Measurements from ENCODE around the gene OR5K2. TPM values are rescaled to one million over a fixed set of nuclear protein-coding genes. Genes with fewer than 3 reads are reported as not detected.
A peak's percentile ranks its signal among the peaks of the same experiment; 100 is the strongest.

The OR5K2 gene
- total and polyA plus RNA-seq, 2 of the 4 experiments (the other 2 are of a cell fraction) = not detected

DNA sequence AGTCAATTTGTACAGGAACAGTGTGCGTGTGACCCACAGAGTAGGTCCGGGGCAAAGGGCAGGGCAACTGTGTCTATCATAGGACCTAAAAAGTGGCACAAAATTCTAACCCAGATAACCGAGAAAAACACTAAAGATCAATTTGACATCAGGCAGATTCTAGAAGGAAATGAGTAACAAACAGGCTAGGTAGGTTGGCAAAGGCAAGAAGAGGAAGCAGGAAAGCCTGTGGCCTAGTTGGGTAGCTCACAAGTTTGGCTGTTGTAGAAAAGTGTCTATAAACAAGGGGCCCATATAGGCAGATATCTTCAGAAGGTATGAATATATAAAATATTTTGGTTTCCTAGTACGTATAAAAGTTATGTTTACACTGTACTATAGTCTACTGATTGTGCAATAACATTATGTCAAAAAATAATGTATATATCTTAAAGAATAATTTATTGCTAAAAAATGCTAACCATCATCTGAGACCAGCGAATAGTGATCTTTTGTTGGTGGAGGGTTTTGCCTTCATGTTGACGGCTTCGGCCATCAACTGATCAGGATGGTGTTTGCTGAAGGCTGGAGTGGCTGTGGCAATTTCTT is 47.8 kb upstream of the OR5K2 start:
- dilution Hi-C loops (cut with HindIII; ENCODE audit: low sequenced_read_pairs, unreplicated experiment) = no loop called here
- no peak overlapping the region for H2AK5ac ChIP-seq (ENCODE audit: low read depth, low read length)
- H2AFZ ChIP-seq (replicated peaks; ENCODE audit: low read length, poor library complexity) = no peak overlapping the region
- POLR2A ChIA-PET (ENCODE audit: unreplicated experiment) = no interaction called here
- no peak overlapping the region for H2BK20ac ChIP-seq (ENCODE audit: low read depth, low read length)
- no peak overlapping the region for H3K4ac ChIP-seq (ENCODE audit: low read depth, low read length)
- no peaks in the 10 kb centered on the region for H3K9me3 ChIP-seq (ENCODE audit: control insufficient read depth, insufficient read depth, low read length)
- in situ Hi-C loops (cut with MboI; ENCODE audit: low sequenced_read_pairs) = loop anchor here (25.0 kb wide), 1 partner anchor 87 kb away; the partner anchor contains the start of gene OR5K4
- H3K23ac ChIP-seq (ENCODE audit: low read depth, low read length) = no peak overlapping the region
- no peaks in the 10 kb centered on the region for H3K79me1 ChIP-seq (ENCODE audit: low read depth in 1 of 2, low read length in 2 of 2)
- CTCF ChIA-PET = no interaction called here
- H3K4me3 ChIP-seq (ENCODE audit: insufficient read depth, low read depth, low read length) = no peak overlapping the region
- no peak overlapping the region for H3K18ac ChIP-seq (ENCODE audit: low read depth, low read length)
- no peak overlapping the region for H4K91ac ChIP-seq (ENCODE audit: insufficient read depth, low read depth, low read length)
- 60% methylated on average over 1 of the region's 7 CpGs; no CpG with 5 or more reads in 1 of the 2 experiments for WGBS, 2 experiments (ENCODE audit: extremely low coverage in 2 of 2, insufficient read length in 1 of 2)
- no peak overlapping the region for H3K14ac ChIP-seq (replicated peaks; ENCODE audit: low read depth, low read length)
- no peaks in the 10 kb centered on the region for H3K4me1 ChIP-seq (ENCODE audit: control insufficient read depth, insufficient read depth, low read length)
- no peaks in the 10 kb centered on the region for H3K27me3 ChIP-seq (ENCODE audit: control insufficient read depth, insufficient read depth, low read length)
- no TSS peak for BruUV-seq (replicated peaks)
- H3K4me2 ChIP-seq (ENCODE audit: low read depth, low read length) = no peak overlapping the region
- H4K20me1 ChIP-seq (ENCODE audit: insufficient read depth, low read length) = no peaks in the 10 kb centered on the region
- H2BK15ac ChIP-seq (ENCODE audit: low read depth, low read length) = no peak overlapping the region
- no peak for ATAC-seq (ENCODE audit: low read depth)
- no peak for DNase-seq
- no peak overlapping the region for H3K9ac ChIP-seq (ENCODE audit: low read depth, low read length)
- no peak overlapping the region for H4K5ac ChIP-seq (ENCODE audit: low read depth, low read length)
- intact Hi-C loops (cut with micrococcal nuclease) = no loop called here
- H3K56ac ChIP-seq (ENCODE audit: extremely low read depth, insufficient read depth, low read length) = no peak overlapping the region
- H3K9me1 ChIP-seq (ENCODE audit: insufficient read depth, low read length) = no peaks in the 10 kb centered on the region
- H2AK9ac ChIP-seq (replicated peaks; ENCODE audit: low read depth, low read length, poor library complexity) = no peak overlapping the region
- no peak overlapping the region for H3K27ac ChIP-seq (ENCODE audit: insufficient read depth, low read length)
- TF ChIP-seq CEBPB (IDR thresholded peaks at IDR 0.05; ENCODE audit: low read depth, low read length) (peak; percentile 62), BHLHE40 (IDR thresholded peaks at IDR 0.05; ENCODE audit: low read depth, low read length) (no peak)
- no peak overlapping the region for H4K8ac ChIP-seq (ENCODE audit: low read depth in 2 of 2, low read length in 2 of 2)
- H2BK5ac ChIP-seq (ENCODE audit: low read depth, low read length, poor library complexity, severe bottlenecking) = no peak overlapping the region
- no peak overlapping the region for H2BK120ac ChIP-seq (ENCODE audit: low read depth, low read length)
- H3K36me3 ChIP-seq (ENCODE audit: control insufficient read depth, insufficient read depth, low read length) = no peaks in the 10 kb centered on the region
